HG02623 (cell line): ENCODE results near the gene GREB1.
A peak's percentile ranks its signal among the peaks of the same experiment; 100 is the strongest.

Experiments used
- ATAC-seq: cut with Tn5 transposase; IDR thresholded peaks from one replicate; pipeline ENCODE4 v1.9.1; 2021; ENCODE audit warnings: moderate library complexity; ENCODE audit not compliant: unreplicated experiment

Gene GREB1

GRCh38 chr2:11578986-11579774 is 45.3 kb downstream of the GREB1 start:
- ATAC-seq = no peak

- no peak for ATAC-seq
Measured at GRCh38 chr2:11579867-11580659, 46.2 kb downstream of the GREB1 start.

GRCh38 chr2:11580697-11581096 is 46.9 kb downstream of the GREB1 start:
- ATAC-seq = no peak

GRCh38 chr2:11581124-11581796 is 47.4 kb downstream of the GREB1 start:
- no peak for ATAC-seq

- no peak for ATAC-seq
Measured at GRCh38 chr2:11581797-11582611, 48.2 kb downstream of the GREB1 start.

GRCh38 chr2:11582612-11582861 is 48.7 kb downstream of the GREB1 start:
- no peak for ATAC-seq

GRCh38 chr2:11582862-11583752 is 49.3 kb downstream of the GREB1 start:
- no peak for ATAC-seq

GRCh38 chr2:11583840-11584524 is 50.1 kb downstream of the GREB1 start:
- ATAC-seq = peak; percentile 74

- no peak for ATAC-seq
Measured at GRCh38 chr2:11584525-11585056, 50.7 kb downstream of the GREB1 start.

- ATAC-seq = no peak
Measured at GRCh38 chr2:11585071-11585470, 51.2 kb downstream of the GREB1 start.

GRCh38 chr2:11588228-11589110 is 54.6 kb downstream of the GREB1 start:
- no peak for ATAC-seq

GRCh38 chr2:11589316-11589940 is 55.6 kb downstream of the GREB1 start:
- no peak for ATAC-seq

- no peak for ATAC-seq
Measured at GRCh38 chr2:11590193-11590592, 56.3 kb downstream of the GREB1 start.

GRCh38 chr2:11591091-11591490 is 57.2 kb downstream of the GREB1 start:
- no peak for ATAC-seq

GRCh38 chr2:11592671-11593574 is 59.1 kb downstream of the GREB1 start:
- no peak for ATAC-seq

- ATAC-seq = no peak
Measured at GRCh38 chr2:11596801-11597200, 63.0 kb downstream of the GREB1 start.
